Stimulated activated CD4-positive, alpha-beta T cell treated with anti-CD3 and anti-CD28 coated beads, TNF-alpha, amount 100 ng/mL, for 24 hours (primary cell): ENCODE measurements around the gene EIF2B4.
A peak's percentile ranks its signal among the peaks of the same experiment; 100 is the strongest.

Experiments
- DNase-seq, 3 experiments: peaks; one replicate each; pipeline ENCODE4 v3.0.0-alpha.2; 2020; ENCODE audit warnings: low read depth in 3 of 3

The EIF2B4 gene

GRCh38 chr2:27370026-27370815 lies at the start of gene EIF2B4, which contains the start of gene SNX17:
EIF2B4 (minus strand) TSS chr2:27370338; CDS start chr2:27370314, 24 bp downstream.
SNX17 (plus strand) TSS chr2:27370616; CDS start chr2:27370744, 128 bp downstream.
- DNase-seq, result peak; percentile 98 to 100 (median 99)

- no peak for DNase-seq
Observed at GRCh38 chr2:27416151-27416550, 46.0 kb upstream of the EIF2B4 start.

- DNase-seq, result no peak
Observed at GRCh38 chr2:27412419-27413152, 42.4 kb upstream of the EIF2B4 start.

GRCh38 chr2:27409321-27410073 lies 39.4 kb upstream of the EIF2B4 start, which contains the start of gene PPM1G:
PPM1G (minus strand) TSS chr2:27409591; CDS start chr2:27409422, 169 bp downstream.
- peak; percentile 93 to 98 (median 93) for DNase-seq

- DNase-seq, result no peak
Observed at GRCh38 chr2:27408601-27409320, 38.6 kb upstream of the EIF2B4 start.

GRCh38 chr2:27407798-27408491 lies 37.8 kb upstream of the EIF2B4 start:
- DNase-seq, result no peak

- DNase-seq, result no peak
Observed at GRCh38 chr2:27400348-27401135, 30.4 kb upstream of the EIF2B4 start.

GRCh38 chr2:27398962-27399361 lies 28.8 kb upstream of the EIF2B4 start:
- DNase-seq, result no peak

GRCh38 chr2:27393225-27393624 lies 23.1 kb upstream of the EIF2B4 start:
- no peak for DNase-seq

GRCh38 chr2:27390822-27391679 lies 20.9 kb upstream of the EIF2B4 start:
- no peak for DNase-seq

- no peak for DNase-seq
Observed at GRCh38 chr2:27381577-27382181, 11.5 kb upstream of the EIF2B4 start.

- DNase-seq, result peak; percentile 74 to 89 (median 83)
Observed at GRCh38 chr2:27380626-27381545, 10.7 kb upstream of the EIF2B4 start, which contains the start of gene ZNF513. ZNF513 (minus strand) TSS chr2:27380734; CDS start chr2:27380526, 208 bp downstream.

GRCh38 chr2:27379836-27380625 lies 9.9 kb upstream of the EIF2B4 start:
- peak in 1 of 3 experiments; percentile 12 for DNase-seq

GRCh38 chr2:27379383-27379835 lies 9.3 kb upstream of the EIF2B4 start:
- DNase-seq, result no peak

GRCh38 chr2:27378809-27379290 lies 8.7 kb upstream of the EIF2B4 start:
- no peak for DNase-seq
